ENCODE measurements around the gene MBNL1.

Gene MBNL1

GRCh38 chr3:152380043-152380442 lies 111.3 kb downstream of the MBNL1 start:
- peaks cover 94% of the 10 kb centered on the region for H3K4me1 ChIP-seq (ENCODE audit: control insufficient read depth, low read length)
- H3K27me3 ChIP-seq (ENCODE audit: control insufficient read depth, low read length), result no peaks in the 10 kb centered on the region
- peak overlapping the region; percentile 27 for H3K4me3 ChIP-seq (ENCODE audit: low read length)
- H3K27ac ChIP-seq (ENCODE audit: low read depth, low read length), result no peak overlapping the region
- no peaks in the 10 kb centered on the region for H3K9me2 ChIP-seq (replicated peaks; ENCODE audit: control insufficient read depth, low read length)
- H4K20me1 ChIP-seq (ENCODE audit: control insufficient read depth, insufficient read depth, low read depth, low read length), result no peaks in the 10 kb centered on the region
- H3K36me3 ChIP-seq (ENCODE audit: control insufficient read depth, low read length), result peaks cover 63% of the 10 kb centered on the region
- peaks cover 90% of the 10 kb centered on the region for H3K79me2 ChIP-seq (ENCODE audit: control insufficient read depth, low read length)
- peaks cover 26% of the 10 kb centered on the region for H3F3A ChIP-seq (ENCODE audit: control insufficient read depth, insufficient read depth)
- no peaks in the 10 kb centered on the region for H3K9me3 ChIP-seq (ENCODE audit: control insufficient read depth, insufficient read depth, low read length)
- peak overlapping the region; percentile 74 for H3K4me2 ChIP-seq (ENCODE audit: low read length)
- TF ChIP-seq EZH2phosphoT487 (IDR thresholded peaks at IDR 0.05; ENCODE audit: borderline replicate concordance, low read length) (no peak), CTCF (IDR thresholded peaks at IDR 0.05; ENCODE audit: low read depth, low read length, poor library complexity, severe bottlenecking) (no peak)

GRCh38 chr3:152381881-152382295 lies 113.2 kb downstream of the MBNL1 start:
- H3K9me3 ChIP-seq (ENCODE audit: control insufficient read depth, insufficient read depth, low read length), result no peaks in the 10 kb centered on the region
- peak overlapping the region; percentile 47 for H3K4me2 ChIP-seq (ENCODE audit: low read length)
- no peaks in the 10 kb centered on the region for H4K20me1 ChIP-seq (ENCODE audit: control insufficient read depth, insufficient read depth, low read depth, low read length)
- H3F3A ChIP-seq (ENCODE audit: control insufficient read depth, insufficient read depth), result peaks cover 11% of the 10 kb centered on the region
- H3K79me2 ChIP-seq (ENCODE audit: control insufficient read depth, low read length), result peaks cover 99% of the 10 kb centered on the region
- H3K9me2 ChIP-seq (replicated peaks; ENCODE audit: control insufficient read depth, low read length), result no peaks in the 10 kb centered on the region
- H3K4me3 ChIP-seq (ENCODE audit: low read length), result peak overlapping the region; percentile 31; the same call in 1 of the 2 replicates
- peaks cover 66% of the 10 kb centered on the region for H3K36me3 ChIP-seq (ENCODE audit: control insufficient read depth, low read length)
- TF ChIP-seq CTCF (IDR thresholded peaks at IDR 0.05; ENCODE audit: low read depth, low read length, poor library complexity, severe bottlenecking) (no peak), EZH2phosphoT487 (IDR thresholded peaks at IDR 0.05; ENCODE audit: borderline replicate concordance, low read length) (no peak)
- H3K27ac ChIP-seq (ENCODE audit: low read depth, low read length), result 0 out of 2 replicates have a peak overlapping the region, but pooled peaks have one; percentile 6
- no peaks in the 10 kb centered on the region for H3K27me3 ChIP-seq (ENCODE audit: control insufficient read depth, low read length)
- H3K4me1 ChIP-seq (ENCODE audit: control insufficient read depth, low read length), result peaks cover 91% of the 10 kb centered on the region

GRCh38 chr3:152382312-152383135 lies 113.8 kb downstream of the MBNL1 start:
- H3K79me2 ChIP-seq (ENCODE audit: control insufficient read depth, low read length), result peaks cover 100% of the 10 kb centered on the region
- H3K36me3 ChIP-seq (ENCODE audit: control insufficient read depth, low read length), result peaks cover 63% of the 10 kb centered on the region
- H3K4me1 ChIP-seq (ENCODE audit: control insufficient read depth, low read length), result peaks cover 85% of the 10 kb centered on the region
- H3K4me3 ChIP-seq (ENCODE audit: low read length), result no peak overlapping the region
- no peaks in the 10 kb centered on the region for H3K9me2 ChIP-seq (replicated peaks; ENCODE audit: control insufficient read depth, low read length)
- H3K27me3 ChIP-seq (ENCODE audit: control insufficient read depth, low read length), result no peaks in the 10 kb centered on the region
- no peak overlapping the region for H3K27ac ChIP-seq (ENCODE audit: low read depth, low read length)
- no peaks in the 10 kb centered on the region for H4K20me1 ChIP-seq (ENCODE audit: control insufficient read depth, insufficient read depth, low read depth, low read length)
- peaks cover 5% of the 10 kb centered on the region for H3F3A ChIP-seq (ENCODE audit: control insufficient read depth, insufficient read depth)
- H3K4me2 ChIP-seq (ENCODE audit: low read length), result peak overlapping the region; percentile 47
- H3K9me3 ChIP-seq (ENCODE audit: control insufficient read depth, insufficient read depth, low read length), result no peaks in the 10 kb centered on the region
- no peak for TF ChIP-seq EZH2phosphoT487 (IDR thresholded peaks at IDR 0.05; ENCODE audit: borderline replicate concordance, low read length)
- TF ChIP-seq CTCF (IDR thresholded peaks at IDR 0.05; ENCODE audit: low read depth, low read length, poor library complexity, severe bottlenecking), result no peak
